HG03575 (cell line): ENCODE results near the gene ALPL.

ENCODE experiments used
- ATAC-seq: cut with Tn5 transposase; IDR thresholded peaks from one replicate; pipeline ENCODE4 v1.9.1; 2021; ENCODE audit not compliant: unreplicated experiment, insufficient number of reproducible peaks, low FRiP score; ENCODE audit errors: extremely low read depth

Gene ALPL

GRCh38 chr1:21605964-21606705 lies 96.9 kb downstream of the ALPL start:
- ATAC-seq: no peak

DNA sequence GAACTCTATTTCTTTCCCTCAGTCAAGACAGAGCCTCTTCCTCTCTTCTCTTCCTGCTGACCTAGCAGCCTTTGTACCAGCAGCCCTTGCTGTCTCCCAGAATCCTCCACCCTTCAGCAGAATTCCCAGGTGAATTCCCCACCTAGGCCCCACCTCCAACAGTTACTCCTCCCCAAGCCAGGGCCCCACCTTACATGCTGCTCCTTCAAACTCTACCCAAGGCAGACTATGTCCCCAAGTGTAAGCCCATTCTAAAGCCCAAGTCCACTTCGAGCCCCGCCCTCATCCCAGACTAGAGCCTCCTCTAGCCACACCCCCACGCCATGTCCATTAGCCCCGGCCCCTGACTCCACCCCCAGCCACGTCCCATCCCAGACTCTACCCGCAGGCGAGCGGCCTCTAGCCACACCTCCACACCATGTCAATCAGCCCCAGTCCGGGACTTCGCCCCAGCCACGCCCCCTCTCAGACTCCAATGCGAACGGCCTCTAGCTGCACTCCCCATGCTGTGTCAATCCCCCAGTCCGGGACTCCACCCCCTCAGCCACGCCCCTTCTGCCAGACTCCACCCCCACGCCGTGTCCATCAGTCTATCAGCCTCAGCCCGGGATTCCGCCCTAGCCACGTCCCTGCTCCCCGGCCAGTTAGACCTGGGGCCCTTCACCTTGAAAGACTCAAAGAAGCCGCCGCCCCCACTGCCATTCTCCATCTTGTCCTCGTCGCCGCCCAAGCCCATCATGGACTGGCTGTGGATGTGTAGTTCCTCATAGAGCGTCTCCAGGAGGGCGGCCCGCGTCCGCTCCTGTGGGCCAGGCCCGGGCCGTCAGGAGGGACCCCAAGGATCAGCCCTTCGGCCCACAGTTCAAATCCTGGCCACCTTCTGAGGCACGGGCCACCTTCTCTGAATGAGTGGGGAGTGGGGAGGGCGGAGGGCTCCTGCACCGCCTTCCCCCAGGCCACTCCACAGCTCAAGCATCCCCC lies 98.6 kb downstream of the ALPL start:
- no peak for ATAC-seq

DNA sequence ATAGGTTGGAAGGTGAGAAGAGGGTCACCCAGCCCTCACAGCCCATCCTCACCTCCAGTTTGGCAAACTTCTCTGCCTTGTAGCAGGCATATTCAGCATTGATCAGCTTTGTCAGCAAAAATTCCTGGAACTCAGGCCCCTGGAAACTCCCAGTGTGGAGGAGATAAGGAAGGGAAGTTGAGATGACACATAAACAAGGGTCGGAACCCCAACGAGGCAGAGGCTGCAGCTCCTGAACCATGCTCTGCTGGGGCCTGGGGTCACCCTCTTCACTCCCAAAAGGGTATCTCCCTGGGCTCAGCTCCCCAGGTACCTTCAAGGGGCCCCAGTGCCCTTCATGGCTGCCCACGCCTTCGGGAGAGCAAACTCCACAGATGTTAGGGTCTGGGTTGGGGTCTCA lies 99.6 kb downstream of the ALPL start:
- no peak for ATAC-seq

GRCh38 chr1:21610027-21610426 lies 100.8 kb downstream of the ALPL start:
- no peak for ATAC-seq

- ATAC-seq: no peak
These were observed 102.0 kb downstream of the ALPL start for GRCh38 chr1:21610989-21611785.

DNA sequence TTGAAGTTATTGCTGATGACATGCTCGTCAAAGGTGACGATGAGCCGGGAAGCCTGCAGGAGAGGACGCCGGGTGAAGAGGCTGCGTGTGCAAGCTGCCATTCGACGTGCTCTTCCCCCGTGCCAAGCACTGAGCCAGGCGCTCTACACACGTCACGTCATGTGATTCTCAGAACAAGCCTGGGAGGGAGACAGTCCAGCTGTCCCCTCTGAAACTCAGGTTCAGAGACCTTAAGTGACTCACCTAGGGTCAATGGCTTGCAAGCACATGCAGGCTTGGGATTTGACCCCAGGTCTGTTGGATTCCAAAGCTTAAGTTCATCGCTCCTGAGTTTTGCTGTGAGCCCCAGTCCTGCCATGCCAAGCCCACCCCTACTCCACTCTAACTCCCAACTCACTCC lies 102.8 kb downstream of the ALPL start:
- no peak for ATAC-seq

GRCh38 chr1:21613072-21613867 lies 104.0 kb downstream of the ALPL start:
- no peak for ATAC-seq

- no peak for ATAC-seq
These were observed 105.3 kb downstream of the ALPL start for GRCh38 chr1:21614419-21615115.

DNA sequence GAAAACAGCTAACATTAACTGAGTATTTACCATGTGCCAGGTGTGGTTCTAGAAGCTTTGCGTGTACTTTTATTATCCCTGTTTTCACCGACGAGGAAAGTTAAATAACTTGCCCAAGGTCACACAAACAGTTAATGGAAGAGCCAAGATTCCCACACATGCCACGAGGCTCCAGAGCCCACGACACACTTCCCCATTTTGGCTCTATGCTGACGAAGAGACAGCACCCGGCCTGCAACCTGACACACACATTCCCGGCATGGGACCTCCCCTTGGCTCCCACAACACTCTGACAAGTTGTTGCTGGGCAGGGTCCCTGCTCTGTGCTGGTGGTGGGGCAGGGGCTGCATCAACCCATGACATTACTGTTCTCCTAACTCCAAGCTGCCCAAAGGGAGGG lies 107.1 kb downstream of the ALPL start:
- ATAC-seq: no peak

DNA sequence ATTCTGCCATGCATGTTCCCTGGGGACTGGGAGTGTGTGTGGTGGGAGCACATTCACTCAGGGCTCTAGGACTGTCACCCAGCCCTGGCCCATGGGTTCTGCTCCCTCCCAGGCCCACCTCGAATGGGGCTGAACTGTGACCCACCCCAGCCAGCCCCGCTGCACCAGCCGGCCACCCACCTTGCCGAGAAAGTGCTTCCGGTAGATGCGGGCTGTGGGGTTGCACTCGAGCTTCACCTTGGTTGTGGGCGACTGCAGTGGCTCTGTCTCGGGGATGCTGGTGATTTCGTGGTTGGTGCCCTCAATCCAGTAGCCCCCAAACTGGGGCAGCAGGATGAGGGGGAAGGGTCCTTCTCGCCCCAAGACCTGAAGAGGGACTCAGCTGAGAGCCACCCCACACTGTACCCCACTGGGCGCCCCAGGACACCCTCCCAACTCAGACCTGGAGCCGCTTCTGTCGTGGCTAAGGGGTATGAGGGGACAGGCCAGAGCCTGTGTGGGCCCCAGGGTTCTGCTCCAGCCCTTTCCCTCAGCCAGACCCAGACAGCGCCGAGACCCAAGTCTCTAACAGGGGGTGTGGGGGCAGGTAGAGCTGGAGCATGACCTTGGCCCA lies 108.0 kb downstream of the ALPL start:
- no peak for ATAC-seq

GRCh38 chr1:21618059-21618458 lies 108.8 kb downstream of the ALPL start:
- ATAC-seq: no peak

- no peak for ATAC-seq
These were observed 109.5 kb downstream of the ALPL start for GRCh38 chr1:21618561-21619374.

DNA sequence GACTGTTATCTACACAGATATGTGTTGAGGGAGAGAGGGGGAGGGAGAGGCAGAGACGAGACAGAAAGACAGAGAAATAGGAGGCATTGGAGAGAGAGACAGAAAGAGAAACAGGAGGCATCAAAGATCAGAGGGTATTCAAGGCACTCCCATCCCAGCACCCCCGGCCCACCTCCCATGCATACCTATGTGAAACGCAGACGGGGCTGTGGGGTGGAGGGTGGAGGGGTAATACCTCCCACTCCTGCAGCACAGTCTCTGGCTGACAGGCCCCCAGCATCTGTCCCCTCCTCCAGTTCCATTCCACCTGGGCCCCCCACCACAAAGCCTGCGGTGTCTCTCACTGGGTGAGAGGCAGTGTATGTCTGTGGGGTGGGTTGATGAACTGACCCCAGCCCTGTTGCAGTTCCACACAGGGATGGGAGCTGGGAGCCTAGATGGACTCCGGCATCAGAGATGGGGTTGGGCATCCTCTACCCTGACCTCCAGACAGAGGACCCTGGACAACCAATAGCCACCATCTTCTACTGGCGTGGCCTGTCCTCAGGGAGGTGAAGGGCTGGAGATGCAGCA lies 110.2 kb downstream of the ALPL start:
- ATAC-seq: no peak

GRCh38 chr1:21620011-21620410 lies 110.8 kb downstream of the ALPL start:
- ATAC-seq: no peak

GRCh38 chr1:21620496-21620895 lies 111.3 kb downstream of the ALPL start:
- no peak for ATAC-seq

DNA sequence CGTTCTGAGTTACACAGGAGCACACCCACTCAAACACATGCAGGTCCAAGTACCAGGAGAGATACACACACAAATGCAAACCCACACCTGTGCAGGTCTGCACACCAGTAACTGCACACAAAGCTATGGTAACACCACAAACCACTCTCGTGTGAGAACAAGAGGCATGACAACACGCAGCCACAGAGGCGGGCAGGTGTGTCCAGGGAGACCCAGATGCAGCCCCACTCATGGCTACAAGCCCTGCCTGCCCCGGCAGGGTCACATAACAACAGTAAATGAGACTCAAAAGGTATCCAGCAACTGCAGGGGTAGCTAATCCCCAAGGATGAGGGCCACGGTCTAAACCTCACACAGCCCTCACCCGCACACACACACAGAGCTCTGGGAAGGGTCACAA lies 111.8 kb downstream of the ALPL start:
- ATAC-seq: no peak
